Right atrium auricular region (tissue), 2 donors: ENCODE results near the gene TM2D3. TPM values are rescaled to one million over a fixed set of nuclear protein-coding genes. Genes with fewer than 3 reads are reported as not detected.

Experiments used
- DNase-seq: peaks from one replicate; pipeline ENCODE4 v3.0.0-alpha.2; 2019; ENCODE audit warnings: low spot score
- H3K27ac ChIP-seq, 2 donors: fragments of 200-600 bp; sonication (generic); 1 replicate in 1 of 2; 2 replicates in 1 of 2; pipeline ENCODE4 v1.5.1; 2016 to 2019
- H3K27me3 ChIP-seq, 2 donors: fragments of 200-600 bp; sonication (generic); one replicate each; pipeline versions ENCODE4 v1.5.1 to v1.6.0; 2017 to 2019
- H3K36me3 ChIP-seq: fragments of 200-600 bp; sonication (generic); one replicate; pipeline ENCODE4 v1.5.1; 2016
- H3K4me1 ChIP-seq, 2 donors: fragments of 200-600 bp; sonication (generic); one replicate each; pipeline versions ENCODE4 v1.5.1 to v1.6.0; 2017 to 2019
- H3K4me3 ChIP-seq, 2 donors: fragments of 200-600 bp; sonication (generic); 1 replicate in 1 of 2; 2 replicates in 1 of 2; pipeline ENCODE4 v1.5.1; 2017 to 2019; ENCODE audit warnings: mild to moderate bottlenecking in 1 of 2, moderate library complexity in 1 of 2
- H3K9me3 ChIP-seq, 2 donors: fragments of 200-600 bp; sonication (generic); one replicate each; pipeline ENCODE4 v1.5.1; 2019
- CTCF ChIP-seq, 2 donors: fragments of 200-600 bp; sonication (generic); IDR thresholded peaks; one replicate each; pipeline ENCODE4 v1.5.1; 2019; ENCODE audit warnings: antibody characterized with exemption in 2 of 2
- total RNA-seq, 2 donors: library from RNA; depleted of rRNA; stranded (reverse); fragments of >200 nt; gene quantifications; one replicate each; pipeline ENCODE4 v1.1.0, GENCODE V29; 2016

The TM2D3 gene
- total RNA-seq, 2 donors from 2014 or later: 36.0 to 53.4 TPM

GRCh38 chr15:101620671-101621070 lies 31.5 kb downstream of the TM2D3 start:
- H3K36me3 ChIP-seq: no peaks in the 10 kb centered on the region
- no peaks in the 10 kb centered on the region for H3K27me3 ChIP-seq
- TF ChIP-seq CTCF (IDR thresholded peaks at IDR 0.05): no peak
- no peak overlapping the region for H3K27ac ChIP-seq
- peaks cover 0 to 34% of the 10 kb centered on the region in 2 donors for H3K4me1 ChIP-seq
- no peak overlapping the region for H3K4me3 ChIP-seq
- no peak for DNase-seq
- H3K9me3 ChIP-seq: no peaks in the 10 kb centered on the region

DNA sequence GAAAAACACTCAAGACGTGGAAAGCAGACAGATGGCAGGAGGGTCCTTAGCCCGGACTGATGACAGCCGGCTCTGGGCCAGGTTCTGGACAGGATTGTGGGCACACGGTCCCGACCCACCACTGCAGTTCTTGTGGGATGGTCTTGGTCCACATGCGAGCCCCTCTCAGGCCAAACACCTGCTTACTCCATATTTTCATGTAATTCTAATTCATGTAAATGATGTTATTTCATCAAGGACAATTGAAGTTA lies 32.6 kb downstream of the TM2D3 start:
- Histone ChIP-seq H3K27ac (no peak overlapping the region), H3K9me3 (no peaks in the 10 kb centered on the region), H3K4me3 (no peak overlapping the region), H3K27me3 (no peaks in the 10 kb centered on the region), H3K4me1 (peaks cover 0 to 37% of the 10 kb centered on the region in 2 donors), H3K36me3 (no peaks in the 10 kb centered on the region)
- TF ChIP-seq CTCF (IDR thresholded peaks at IDR 0.05): no peak
- peak; percentile 52 for DNase-seq

DNA sequence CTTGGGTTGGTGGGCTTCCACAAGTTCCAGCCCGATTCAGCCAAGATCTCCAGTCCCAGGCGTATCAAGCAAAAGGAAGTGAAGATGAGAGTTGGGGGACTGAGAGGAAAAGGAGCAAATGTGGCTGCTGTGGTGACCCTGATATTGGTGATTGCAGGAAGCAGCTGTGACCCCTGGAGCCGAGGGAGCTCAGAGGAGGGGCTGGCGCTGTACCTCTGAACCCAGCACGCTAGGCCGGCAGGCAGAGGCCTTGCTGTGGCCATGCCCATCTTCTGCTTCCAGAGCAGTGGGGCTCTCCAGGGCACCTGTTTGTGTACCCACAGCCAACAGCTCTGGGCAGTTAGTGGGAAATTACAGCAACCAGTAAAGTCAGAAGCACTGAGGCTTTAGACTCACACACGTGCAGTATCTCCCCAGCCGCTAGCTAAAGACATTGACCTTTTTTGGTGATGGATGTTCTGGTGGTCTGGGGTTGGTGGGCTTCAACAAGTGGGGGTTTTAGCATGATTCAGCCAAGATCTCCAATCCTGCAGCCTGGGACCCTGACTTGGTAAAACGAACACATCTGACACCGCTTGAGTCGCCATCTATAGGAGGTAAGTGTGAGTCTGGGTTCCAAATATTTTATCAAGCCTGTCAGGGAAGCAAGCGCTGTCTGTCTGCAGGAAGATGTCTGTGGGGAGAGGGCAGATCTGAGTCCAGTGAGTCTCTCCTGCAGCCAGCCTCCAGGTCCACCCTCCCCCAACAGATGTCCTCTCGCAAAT lies 33.1 kb downstream of the TM2D3 start:
- no peak for TF ChIP-seq CTCF (IDR thresholded peaks at IDR 0.05)
- Histone ChIP-seq H3K4me1 (peaks cover 0 to 37% of the 10 kb centered on the region in 2 donors), H3K9me3 (no peaks in the 10 kb centered on the region), H3K27ac (no peak overlapping the region), H3K27me3 (no peaks in the 10 kb centered on the region), H3K36me3 (no peaks in the 10 kb centered on the region), H3K4me3 (no peak overlapping the region)
- peak; percentile 47 for DNase-seq

DNA sequence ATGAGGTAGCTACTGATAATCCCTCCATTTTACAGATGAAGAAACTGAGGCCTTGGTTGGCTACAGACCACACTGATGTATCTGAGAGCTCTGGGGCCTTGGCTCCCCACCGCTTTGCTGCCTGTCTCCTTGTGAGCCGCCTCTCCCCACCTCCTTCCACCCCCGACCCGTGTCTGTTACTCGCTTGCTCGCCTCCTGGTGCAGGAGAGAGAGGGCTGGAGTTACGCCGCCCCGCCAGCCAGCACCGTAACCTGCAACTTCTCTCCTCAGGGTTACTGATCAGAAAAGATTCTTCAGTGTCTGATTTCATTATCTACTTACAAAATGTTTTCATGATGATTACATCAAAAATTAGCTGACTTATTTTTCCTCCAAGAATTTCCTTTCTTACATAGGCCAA lies 34.1 kb downstream of the TM2D3 start:
- DNase-seq: peak; percentile 57
- Histone ChIP-seq H3K27ac (peak overlapping the region in 1 of 2 donors; percentile 20), H3K4me3 (no peak overlapping the region), H3K4me1 (peaks cover 0 to 47% of the 10 kb centered on the region in 2 donors), H3K9me3 (no peaks in the 10 kb centered on the region), H3K27me3 (no peaks in the 10 kb centered on the region), H3K36me3 (no peaks in the 10 kb centered on the region)
- TF ChIP-seq CTCF (IDR thresholded peaks at IDR 0.05): no peak

DNA sequence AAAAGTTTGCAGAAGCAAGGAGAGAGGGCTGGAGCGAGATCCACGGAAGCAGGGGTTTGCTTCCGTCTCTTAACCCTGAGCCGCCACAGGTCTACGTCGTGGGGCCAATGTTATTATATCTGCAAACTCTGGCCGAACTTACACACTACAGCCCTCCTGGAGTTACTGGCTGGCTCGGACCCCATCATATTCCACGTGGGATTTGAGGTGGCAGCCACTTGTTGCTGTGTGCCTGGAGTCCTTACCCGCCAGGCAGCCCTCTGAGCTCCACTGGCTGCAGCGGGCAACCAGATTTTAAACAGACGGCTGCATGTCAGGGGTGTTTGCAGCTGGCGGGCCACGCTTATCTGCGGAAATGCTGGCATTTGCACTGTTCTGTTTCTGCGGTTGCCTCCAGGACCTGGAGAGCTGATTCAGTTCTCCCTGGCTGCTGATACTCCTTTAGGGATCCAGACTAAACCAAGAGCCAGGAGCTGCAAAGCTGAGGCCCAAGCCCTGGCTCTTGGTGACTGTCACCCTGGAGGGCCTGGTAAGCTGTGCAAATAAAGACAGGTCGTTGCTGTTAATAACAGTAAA lies 34.7 kb downstream of the TM2D3 start:
- H3K9me3 ChIP-seq: no peaks in the 10 kb centered on the region
- DNase-seq: peak; percentile 61
- H3K27me3 ChIP-seq: no peaks in the 10 kb centered on the region
- H3K36me3 ChIP-seq: no peaks in the 10 kb centered on the region
- peaks cover 0 to 51% of the 10 kb centered on the region in 2 donors for H3K4me1 ChIP-seq
- peak overlapping the region in 1 of 2 donors; percentile 20 for H3K27ac ChIP-seq
- TF ChIP-seq CTCF (IDR thresholded peaks at IDR 0.05): no peak
- no peak overlapping the region for H3K4me3 ChIP-seq
